ENCODE results near the gene MNAT1.
"Not testable (repeated sequence)": the region's sequence is repeated elsewhere in the genome, so short reads cannot be mapped to it uniquely, and the experiment has no call there.

Gene MNAT1

DNA sequence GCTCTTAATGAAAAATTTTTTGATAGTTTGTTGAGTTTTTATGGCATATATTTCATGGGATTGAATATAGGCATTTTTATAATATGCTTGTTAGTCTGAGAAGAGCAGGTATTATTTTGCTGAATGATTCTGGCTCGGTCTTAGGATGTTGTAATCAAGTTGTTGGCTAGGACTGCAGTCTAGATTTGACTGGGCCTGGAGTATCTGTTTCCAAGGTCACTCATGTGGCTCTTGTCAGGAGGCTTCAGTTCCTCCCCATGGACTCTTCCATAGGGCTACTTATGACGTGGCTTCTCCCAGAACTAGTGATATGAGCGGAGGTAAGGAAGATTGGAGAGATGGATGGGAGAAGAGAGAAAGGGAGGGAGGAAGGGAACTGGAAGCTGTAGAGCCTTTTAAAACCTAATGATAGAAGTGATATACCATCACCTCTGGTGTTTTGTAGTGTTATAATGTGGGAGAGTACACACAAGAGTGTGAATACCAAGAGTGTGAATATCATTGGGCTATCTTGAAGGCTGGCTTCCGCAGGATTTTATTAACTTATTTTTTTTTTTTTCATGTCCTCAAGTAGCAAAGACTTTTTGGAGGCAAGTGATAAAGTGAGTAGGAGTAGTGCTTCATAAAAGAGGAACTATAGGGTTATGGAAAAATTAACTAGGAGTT, 4.4 kb downstream of the MNAT1 start:
- no peak for DNase-seq

DNA sequence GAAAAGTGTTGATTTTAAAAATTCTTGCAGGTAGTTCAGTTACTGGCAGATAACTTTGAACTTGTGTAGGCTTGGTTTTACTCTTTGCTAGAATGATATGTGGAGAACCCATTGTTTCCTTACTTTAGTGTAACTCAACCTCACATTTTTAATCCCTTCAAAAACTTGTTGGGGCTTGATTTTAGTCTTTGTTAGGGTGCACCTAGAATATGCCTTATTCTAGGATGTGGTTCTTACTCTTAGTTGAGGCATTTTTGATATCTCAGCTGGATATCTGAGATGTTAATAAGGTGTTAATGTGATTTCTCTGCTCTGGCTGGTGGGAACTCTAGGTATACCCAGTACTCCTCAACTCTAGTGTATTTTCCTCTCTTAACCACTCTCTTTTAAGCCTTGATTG, 10.0 kb downstream of the MNAT1 start:
- no peak for DNase-seq

DNA sequence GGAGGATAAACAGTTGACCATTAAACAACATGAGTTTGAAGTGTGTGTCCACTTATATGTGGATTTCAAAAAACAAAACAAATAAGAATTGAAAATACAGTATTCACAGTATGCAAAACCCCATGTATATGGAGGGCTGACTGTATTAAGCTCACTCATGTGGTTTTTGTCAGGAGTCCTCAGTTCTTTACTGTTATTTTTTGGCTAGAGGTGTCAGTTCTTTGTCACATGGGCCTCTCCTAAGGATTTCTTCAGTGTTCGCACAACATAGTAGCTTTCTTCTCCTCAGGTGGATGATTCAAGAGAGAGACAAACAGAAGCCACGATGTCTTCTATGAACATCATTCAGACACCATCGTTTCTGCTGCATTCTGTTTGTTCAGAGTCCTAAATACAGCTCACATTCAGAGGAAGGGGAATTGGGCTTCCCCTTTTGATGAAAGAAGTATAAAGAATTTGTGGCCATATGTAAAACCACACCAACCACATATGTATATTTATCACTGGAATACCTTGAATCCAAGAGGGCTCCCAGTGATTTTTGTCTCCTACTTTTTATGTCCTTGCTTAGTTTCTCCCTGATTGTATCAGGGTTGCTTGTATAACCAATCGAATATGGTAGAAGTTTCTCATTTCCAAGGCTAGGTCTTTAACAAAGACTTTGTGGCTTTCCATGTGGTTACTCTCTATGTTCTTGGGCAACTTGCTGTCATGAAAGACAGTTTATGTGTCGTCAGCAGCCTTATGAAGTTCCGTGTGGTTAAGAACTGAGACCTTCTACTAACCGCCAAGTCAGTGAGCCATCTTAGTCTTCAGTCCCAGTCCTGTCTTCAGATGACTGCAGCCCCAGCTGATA, 18.9 kb downstream of the MNAT1 start:
- peak; percentile 40 for DNase-seq

DNA sequence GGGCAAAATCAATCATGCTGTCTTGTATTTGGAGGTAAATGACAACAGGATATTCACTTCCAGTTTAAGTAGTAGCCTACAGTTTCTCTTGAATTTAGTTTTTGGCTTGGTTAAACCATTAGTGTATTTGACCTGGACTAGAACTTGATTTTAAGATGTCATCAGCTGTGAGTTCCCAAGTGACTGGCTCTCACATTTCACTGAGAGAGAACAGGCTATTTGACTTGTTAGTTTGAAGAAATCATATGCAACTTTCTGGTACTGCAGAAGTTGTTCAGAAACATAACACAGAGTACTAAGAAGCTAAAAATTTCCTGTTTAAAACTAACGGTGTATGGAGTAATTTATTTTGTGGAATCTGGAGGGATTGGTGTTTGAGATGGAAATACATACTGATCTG, 22.3 kb downstream of the MNAT1 start:
- DNase-seq = no peak

DNA sequence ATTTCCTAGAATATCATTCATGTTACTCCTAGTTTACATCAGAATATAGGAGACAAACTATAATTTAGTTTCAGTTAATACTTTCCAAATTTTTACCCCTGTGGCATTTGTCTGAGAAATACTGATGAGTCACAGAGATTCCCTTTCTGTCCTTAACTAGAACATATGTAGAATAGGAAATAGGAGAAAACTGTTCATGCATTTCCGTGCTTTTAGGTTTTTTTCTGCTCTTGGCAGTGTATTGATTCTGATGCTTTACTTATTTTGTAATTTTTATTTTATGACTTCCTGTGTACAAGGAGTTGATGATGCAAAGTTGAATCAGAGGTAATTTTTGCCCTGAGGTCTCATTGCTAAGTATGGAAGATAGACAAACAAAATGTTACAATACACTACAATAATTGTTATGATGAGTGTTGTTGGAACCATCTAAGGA, 23.0 kb downstream of the MNAT1 start:
- no peak for DNase-seq

DNA sequence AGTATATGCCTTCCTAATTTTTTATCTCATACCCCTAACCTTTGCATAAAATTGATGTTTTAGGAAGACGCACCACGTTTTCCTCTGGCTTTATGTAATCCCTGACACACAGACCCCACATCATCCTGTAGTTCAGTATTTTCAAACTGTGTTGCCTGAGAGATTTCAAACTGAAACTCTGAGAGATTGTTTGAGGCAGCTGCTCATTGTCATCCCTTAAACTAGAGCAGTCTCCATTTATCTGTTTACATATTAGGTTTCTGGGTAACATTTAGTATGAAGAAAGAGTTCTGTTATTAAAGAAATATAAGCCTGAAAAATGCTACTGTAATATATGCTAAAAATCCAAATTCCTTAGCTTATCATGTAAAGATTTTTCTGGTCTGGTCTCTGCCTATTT, 24.3 kb downstream of the MNAT1 start:
- DNase-seq = no peak

DNA sequence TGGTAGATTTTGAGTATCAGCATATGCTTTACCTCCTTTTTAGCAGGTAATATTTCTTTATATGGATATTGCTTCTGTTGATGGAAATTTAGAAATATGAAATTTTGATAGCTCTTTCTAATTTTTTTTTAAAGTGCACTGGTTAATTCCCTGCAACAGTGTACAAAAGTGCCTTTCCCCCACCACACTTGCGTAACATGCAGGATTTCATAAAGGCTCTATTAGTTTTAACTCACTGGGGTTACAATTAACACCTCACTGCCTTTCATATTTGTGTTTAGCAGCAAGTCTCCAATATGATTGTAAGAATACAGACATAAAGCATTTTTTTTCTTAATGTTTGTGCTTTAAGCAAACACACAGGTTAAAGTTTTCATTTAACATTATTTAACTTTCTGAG, 25.6 kb downstream of the MNAT1 start:
- no peak for DNase-seq

DNA sequence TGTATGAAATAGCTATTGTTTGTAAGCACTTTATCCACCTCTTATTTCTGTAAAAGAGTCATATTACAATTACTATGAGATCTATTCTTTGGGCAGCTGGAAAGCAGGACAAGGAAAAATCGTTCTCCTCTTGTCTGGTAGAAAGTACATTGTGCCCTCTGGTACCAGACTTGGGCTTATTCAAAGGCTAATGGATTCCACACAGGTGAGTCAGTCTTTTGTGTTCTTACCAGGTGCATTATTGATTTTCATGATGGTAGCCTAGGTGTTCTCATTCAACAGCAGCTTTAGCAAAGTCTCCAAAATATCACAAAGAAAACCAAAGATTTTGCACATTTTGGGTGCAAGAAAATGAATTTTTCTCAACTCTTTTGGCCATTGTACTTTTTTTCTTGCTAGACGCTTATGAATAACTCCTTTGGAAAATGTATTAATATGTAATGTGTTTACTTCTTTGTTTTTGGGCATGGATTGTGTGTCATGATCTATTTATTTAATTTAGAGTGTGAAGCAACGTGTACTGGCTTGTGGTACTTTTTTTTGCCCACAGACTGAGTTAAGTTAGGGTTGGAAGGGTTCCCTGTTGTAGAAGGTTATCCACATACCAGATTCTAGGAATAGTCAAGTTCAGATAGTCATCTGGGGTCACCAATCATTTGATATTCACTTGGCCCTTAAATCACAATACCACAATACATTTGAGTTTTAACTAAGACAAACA, 26.2 kb downstream of the MNAT1 start:
- DNase-seq = no peak

DNA sequence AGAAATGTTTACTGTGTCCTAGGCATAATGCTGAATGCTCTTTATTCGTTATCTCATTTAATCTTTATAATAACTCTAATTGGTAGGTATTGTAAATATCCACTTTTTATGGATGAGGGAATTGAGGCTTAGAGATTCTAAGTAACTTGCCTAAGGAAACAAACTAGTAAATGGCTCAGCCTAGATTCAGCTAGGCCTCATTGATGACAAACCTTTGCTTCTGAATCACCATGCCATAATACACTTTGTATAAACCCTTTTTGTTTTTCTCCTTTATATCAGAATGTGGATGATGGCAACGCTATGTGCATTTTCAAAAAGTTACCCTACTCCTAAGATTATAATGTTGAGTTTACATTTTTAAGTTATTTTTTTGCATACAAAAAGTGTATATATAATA, 34.0 kb downstream of the MNAT1 start:
- DNase-seq = no peak

DNA sequence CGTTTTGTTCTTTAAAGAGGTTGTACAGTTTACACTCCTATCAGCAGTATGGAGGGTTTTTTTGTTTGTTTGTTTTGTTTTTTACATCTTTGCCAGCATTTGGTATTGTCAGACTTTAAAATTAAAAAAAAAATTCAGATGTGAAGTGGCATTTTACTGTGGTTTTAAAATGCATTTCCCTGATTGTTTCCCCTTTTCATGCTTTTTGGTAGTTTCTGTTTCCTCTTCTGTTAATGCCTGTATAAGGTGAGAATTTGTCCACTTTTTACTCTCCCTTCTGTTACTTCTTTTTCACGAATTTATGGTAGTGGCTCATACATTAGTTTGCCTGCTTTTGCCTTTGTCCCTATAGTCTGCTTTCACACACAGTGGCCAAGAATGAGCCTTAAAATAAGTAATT, 36.6 kb downstream of the MNAT1 start:
- DNase-seq = no peak

DNA sequence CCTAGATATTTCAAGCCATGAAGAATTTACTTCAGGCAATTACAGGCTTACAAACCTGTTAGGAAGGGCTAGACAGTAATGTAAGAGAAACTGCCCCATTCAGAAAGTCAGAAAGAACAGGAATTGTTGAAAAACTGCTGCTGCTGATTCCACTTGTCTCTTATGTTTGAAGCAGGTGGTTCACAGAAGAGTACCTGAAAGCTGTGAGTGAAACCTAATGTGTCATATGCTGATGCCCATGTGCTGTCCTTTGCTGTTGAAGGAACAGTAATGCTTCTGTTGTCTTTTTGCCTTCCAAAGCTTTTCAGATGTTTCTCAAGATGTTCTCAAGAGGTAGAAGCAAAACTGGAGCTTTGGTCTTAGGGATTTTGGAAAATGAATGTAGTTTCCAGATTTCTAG, 39.0 kb downstream of the MNAT1 start:
- DNase-seq = no peak

DNA sequence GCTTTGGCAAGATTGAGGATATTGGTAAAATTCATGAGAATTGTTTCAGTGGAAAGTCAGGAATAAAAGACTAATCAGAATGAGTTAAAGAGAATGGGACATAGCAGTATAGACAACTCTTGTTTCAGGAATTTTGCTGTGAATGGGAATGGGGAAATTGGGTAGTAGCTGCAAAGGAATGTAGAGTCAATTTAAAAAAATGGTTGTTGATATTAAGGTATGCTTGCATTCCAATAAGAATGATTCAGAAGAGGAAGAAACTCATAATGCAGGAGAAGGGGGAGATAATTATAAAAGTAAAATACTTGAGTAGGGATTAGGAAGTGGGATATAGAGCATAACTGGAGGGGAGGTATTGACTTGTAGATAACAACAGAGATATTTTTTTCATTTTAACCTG, 40.7 kb downstream of the MNAT1 start:
- DNase-seq = no peak

DNA sequence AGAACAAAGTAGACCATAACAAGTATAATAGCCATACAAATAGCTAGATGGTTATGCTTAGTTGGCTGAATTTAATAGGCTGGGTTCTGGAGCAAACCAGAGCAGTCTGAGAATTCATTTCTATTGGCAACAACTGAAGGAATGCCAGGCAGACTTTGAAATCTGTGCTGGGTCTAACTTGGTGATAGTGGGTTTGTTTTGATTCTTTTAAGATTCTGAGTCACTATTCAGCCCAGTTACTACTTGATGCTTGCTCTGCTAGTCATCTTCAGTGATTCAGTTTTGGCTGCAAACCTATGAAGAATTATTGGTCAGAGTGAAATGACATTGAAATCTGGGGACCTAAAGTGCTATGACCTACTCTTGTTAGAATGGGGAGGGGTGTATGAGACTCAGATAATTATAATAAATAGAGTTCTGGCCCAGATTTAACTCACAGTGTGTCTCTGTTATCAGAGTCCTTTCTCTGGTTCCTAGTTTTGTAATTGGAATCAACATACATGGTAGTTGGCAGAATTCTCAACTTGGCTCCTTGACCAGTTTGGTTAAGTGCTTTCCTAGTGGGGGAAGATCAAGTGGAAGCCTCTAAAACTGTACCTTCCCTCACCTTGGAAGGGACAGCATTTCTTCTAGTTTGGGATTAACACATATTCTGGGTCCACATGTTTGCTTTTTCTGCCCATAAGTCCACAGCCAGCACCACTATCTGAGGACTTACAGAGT, 43.5 kb downstream of the MNAT1 start:
- DNase-seq = no peak

DNA sequence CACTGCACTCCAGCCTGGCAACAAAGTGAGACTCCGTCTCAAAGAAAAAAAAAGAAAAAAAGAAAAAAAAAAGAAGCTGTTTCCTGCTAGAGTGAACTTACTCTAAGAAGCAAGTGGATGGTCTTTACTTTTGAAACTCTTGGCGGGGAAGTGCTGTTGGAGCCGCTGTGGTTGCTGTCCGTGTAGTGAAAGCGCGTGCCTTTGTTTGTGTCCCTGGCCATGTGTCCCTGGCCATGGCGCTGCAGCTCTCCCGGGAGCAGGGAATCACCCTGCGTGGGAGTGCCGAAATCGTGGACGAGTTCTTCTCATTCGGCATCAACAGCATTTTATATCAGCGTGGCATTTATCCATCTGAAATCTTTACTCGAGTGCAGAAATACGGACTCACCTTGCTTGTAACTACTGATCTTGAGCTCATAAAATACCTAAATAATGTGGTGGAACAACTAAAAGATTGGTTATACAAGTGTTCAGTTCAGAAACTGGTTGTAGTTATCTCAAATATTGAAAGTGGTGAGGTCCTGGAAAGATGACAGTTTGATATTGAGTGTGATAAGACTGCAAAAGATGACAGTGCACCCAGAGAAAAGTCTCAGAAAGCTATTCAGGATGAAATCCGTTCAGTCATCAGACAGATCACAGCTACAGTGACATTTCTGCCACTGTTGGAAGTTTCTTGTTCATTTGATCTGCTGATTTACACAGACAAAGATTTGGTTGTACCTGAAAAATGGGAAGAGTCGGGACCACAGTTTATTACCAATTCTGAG, 45.4 kb downstream of the MNAT1 start:
- not testable (repeated sequence) for DNase-seq

DNA sequence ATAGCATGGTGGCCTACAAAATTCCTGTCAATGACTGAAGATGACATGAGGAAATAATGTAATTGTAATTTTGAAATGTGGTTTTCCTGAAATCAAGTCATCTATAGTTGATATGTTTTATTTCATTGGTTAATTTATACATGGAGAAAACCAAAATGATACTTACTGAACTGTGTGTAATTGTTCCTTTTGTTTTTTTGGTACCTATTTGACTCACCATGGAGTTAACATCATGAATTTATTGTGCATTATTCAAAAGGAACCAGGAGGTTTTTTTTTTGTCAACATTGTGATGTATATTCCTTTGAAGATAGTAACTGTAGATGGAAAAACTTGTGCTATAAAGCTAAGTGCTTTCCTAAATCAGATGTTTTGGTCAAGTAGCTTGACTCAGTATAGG, 46.0 kb downstream of the MNAT1 start:
- not testable (repeated sequence) for DNase-seq

DNA sequence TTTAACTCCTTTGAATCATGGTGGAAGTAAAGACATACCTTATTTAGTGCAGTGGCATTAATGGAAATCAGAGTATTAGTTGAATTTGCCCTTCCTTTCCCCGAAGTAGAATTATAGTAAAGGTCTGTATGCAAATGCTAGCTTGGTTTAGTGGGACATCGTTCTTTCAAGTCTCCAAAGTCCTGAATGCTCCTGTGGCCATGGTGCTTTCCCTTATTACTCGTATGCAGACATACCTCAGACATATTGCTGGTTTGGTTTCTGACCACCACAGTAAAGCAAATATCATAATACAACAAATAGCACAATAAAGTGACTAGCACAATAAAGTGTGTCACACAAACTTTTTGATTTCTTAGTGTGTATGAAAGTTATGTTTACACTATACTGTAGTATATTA, 52.3 kb downstream of the MNAT1 start:
- DNase-seq = no peak

DNA sequence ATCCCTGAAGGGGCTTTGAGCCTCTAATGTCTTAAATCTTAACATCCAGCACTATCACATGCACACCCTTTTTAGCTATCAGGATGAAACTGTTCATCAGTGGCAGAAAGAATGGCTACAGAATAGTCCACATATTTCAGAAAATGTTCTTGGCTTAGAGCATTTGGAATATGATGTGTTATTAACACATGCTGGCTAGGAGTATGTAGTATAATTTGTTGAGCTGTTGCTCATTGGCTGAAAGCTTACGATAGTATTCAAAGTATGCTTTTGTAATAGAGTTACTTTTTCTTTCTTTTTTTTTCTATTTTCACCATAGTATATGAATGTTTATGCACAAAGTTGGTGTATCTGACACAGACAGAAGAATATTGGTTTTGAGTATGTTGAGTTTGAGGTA, 55.1 kb downstream of the MNAT1 start:
- DNase-seq = no peak

DNA sequence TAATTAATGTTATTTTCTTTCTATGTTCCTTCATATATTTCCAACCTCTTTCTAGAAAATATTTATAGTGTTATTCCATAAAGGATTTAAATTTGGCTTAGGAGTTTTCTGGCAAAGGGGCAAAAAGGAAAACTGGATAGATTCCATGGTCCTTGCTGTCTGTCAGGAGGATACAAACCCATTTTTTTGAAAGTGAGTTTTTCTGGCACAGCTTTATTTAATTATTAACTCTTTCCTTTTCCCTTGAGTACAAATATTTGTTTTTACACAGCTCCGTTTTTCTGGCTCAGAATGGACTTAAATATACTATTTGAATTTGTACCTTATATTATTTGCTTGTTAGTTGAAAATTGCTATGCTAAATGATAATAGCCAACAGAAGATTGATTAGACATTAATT, 56.3 kb downstream of the MNAT1 start:
- DNase-seq = no peak

DNA sequence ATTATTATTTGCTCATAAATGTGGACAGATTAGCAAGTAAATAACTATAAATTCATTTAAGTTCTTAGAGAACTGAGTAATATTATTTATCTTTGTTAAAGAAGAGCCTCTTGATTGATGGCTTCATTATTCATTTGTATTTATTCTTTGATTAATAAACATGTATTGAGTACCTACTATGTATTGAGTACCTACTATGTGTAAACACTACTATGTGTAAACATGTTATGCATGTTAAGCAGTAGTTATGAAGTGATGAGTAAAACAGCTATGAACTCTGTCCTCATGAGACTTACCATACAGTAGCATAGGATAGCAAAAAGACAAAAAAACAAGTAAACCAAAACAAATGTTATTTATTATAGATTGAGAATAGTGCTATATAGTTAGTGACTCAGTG, 61.9 kb downstream of the MNAT1 start:
- no peak for DNase-seq

DNA sequence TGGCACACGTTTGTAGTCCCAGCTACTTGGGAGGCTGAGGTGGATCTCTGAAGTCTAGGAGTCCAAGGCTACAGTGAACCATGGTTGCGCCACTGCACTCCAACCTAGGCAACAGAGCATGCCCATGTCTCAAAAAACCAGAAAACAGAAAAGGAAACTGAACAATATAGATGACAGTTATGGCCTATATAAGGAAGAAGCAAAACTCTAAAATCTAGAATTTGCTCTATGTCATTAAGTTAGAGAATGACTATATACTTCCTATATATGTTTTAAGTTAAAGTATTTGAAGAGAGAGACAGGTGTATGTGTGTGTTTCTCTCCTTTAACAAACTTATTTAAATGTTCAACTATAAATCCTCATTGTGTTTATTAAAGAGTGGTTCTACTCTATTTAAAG, 65.8 kb downstream of the MNAT1 start:
- no peak for DNase-seq

DNA sequence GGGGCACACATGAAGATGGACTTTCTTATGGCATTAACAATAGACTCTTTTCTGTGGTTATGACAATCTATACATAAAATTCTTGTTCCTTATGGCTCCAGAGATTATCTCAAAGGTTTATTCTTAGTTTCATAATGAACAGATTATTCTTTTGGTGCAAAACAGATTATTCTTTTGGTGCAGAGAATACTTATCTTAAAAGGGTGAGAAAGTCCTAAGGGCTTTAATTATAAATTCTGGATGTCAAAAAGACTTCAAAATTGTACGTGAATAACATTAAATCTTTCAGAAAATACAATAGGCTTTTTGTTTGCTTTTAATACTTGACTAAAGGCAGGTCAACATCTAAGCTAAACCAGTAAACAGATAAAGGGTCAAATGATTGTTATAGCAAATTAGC, 69.3 kb downstream of the MNAT1 start:
- DNase-seq = no peak

DNA sequence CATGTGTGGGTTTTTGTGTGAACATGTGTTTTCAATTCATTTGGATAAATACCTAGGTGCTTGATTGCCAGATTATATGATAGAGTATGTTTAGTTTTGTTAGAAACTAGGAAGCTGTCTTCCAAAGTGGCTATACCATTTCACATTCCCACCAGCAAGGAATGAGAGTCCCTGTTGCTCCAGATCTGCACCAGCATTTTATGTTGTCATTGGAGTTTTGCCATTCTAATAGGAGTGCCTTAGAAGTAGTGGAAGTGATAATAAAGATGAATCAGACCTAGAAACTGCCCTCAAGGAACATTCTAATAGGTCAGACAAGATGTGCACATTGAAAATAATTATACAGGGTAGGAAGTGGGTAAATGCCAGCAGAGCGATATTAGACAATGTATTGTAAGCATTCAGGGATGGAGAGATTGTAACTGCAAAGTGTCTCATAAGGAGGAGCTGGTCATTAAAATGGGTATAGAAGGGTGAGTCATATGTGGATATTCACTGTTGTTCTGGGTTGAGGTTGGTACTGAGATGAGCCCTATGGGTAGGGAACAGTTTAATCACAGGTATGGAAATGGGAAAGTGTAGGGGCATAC, 71.4 kb downstream of the MNAT1 start:
- DNase-seq = no peak

All from activated naive CD4-positive, alpha-beta T cell treated with Interleukin-2 at 50 U/mL for 16 hours (primary cell).